ENCODE data around the gene MAML3.

MAML3 gene

GRCh38 chr4:139843641-139844040 lies 310.3 kb downstream of the MAML3 start:
- H3K9me3 ChIP-seq, result no peaks in the 10 kb centered on the region
- no peak overlapping the region for H3K4me3 ChIP-seq
- H3K4me1 ChIP-seq, result no peaks in the 10 kb centered on the region
- TF ChIP-seq CTCF (IDR thresholded peaks at IDR 0.05), result no peak
- intact Hi-C loops (cut with DNase I; ENCODE audit: low total_unique reads), result no loop called here
- H3K27me3 ChIP-seq, result no peaks in the 10 kb centered on the region
- H3K27ac ChIP-seq, result no peak overlapping the region
- DNase-seq, result no peak
- H3K36me3 ChIP-seq, result no peaks in the 10 kb centered on the region

GRCh38 chr4:139841464-139842195 lies 312.4 kb downstream of the MAML3 start:
- TF ChIP-seq CTCF (IDR thresholded peaks at IDR 0.05), result no peak
- H3K9me3 ChIP-seq, result no peaks in the 10 kb centered on the region
- intact Hi-C loops (cut with DNase I; ENCODE audit: low total_unique reads), result no loop called here
- no peak for DNase-seq
- H3K27ac ChIP-seq, result no peak overlapping the region
- no peaks in the 10 kb centered on the region for H3K27me3 ChIP-seq
- no peaks in the 10 kb centered on the region for H3K36me3 ChIP-seq
- no peak overlapping the region for H3K4me3 ChIP-seq
- no peaks in the 10 kb centered on the region for H3K4me1 ChIP-seq

- no peak for DNase-seq
- Histone ChIP-seq H3K27me3 (no peaks in the 10 kb centered on the region), H3K36me3 (no peaks in the 10 kb centered on the region), H3K4me3 (no peak overlapping the region), H3K9me3 (no peaks in the 10 kb centered on the region), H3K4me1 (no peaks in the 10 kb centered on the region), H3K27ac (no peak overlapping the region)
- intact Hi-C loops (cut with DNase I; ENCODE audit: low total_unique reads), result no loop called here
- TF ChIP-seq CTCF (IDR thresholded peaks at IDR 0.05), result no peak
These were observed 313.2 kb downstream of the MAML3 start for GRCh38 chr4:139840773-139841172.

GRCh38 chr4:139839403-139840031 lies 314.5 kb downstream of the MAML3 start:
- Histone ChIP-seq H3K4me1 (no peaks in the 10 kb centered on the region), H3K27me3 (no peaks in the 10 kb centered on the region), H3K9me3 (no peaks in the 10 kb centered on the region), H3K27ac (no peak overlapping the region), H3K4me3 (no peak overlapping the region), H3K36me3 (no peaks in the 10 kb centered on the region)
- no peak for DNase-seq
- intact Hi-C loops (cut with DNase I; ENCODE audit: low total_unique reads), result no loop called here
- TF ChIP-seq CTCF (IDR thresholded peaks at IDR 0.05), result no peak

GRCh38 chr4:139838811-139839210 lies 315.2 kb downstream of the MAML3 start:
- Histone ChIP-seq H3K36me3 (no peaks in the 10 kb centered on the region), H3K27ac (no peak overlapping the region), H3K4me3 (no peak overlapping the region), H3K27me3 (no peaks in the 10 kb centered on the region), H3K9me3 (no peaks in the 10 kb centered on the region), H3K4me1 (no peaks in the 10 kb centered on the region)
- no peak for TF ChIP-seq CTCF (IDR thresholded peaks at IDR 0.05)
- intact Hi-C loops (cut with DNase I; ENCODE audit: low total_unique reads), result no loop called here
- DNase-seq, result no peak

Data from tibial artery (tissue), 4 donors.